ENCODE data around the gene ZBTB3.

- TF ChIP-seq CTCF (IDR thresholded peaks at IDR 0.05) (no peak), POLR2A (IDR thresholded peaks at IDR 0.05) (no peak)
Measured at GRCh38 chr11:62799486-62799885, 45.5 kb upstream of the ZBTB3 start.
